Fibroblast of skin of left biceps (primary cell): ENCODE results near the gene F10.
"Not testable (repeated sequence)": the region's sequence is repeated elsewhere in the genome, so short reads cannot be mapped to it uniquely, and the experiment has no call there.

Source experiments
- DNase-seq, 2 experiments: peaks; one replicate each; pipeline ENCODE4 v3.0.0-alpha.2; 2013; ENCODE audit warnings: low read depth in 2 of 2

Gene F10

DNA sequence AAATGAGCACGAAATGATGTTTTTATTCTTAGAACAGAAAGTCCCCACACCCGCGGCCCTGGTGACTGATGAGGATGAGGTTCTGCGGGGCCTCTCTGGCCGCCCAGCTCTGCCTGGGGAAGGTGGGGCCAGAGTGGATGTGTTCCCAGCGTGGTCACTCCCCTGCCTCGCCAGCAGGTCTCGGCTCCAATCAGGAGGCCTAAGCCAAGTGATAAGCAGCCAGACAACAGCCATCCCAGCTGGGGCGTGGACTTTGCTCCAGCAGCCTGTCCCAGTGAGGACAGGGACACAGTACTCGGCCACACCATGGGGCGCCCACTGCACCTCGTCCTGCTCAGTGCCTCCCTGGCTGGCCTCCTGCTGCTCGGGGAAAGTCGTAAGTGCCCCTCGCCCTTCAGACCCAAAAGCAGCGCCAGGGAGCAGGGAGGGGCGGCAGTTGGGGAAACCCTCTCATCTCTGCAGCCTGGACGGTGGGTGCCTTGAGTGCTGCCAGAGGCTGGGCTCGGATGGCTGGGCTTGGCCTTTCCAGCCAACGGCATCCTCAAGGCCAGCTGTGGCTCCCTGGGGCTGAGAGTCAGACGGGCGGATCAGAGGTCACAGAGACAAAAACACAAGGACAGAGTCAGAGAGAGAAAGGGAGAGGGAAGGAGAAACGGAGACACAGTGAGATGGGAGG lies at the start of gene F10:
Gene F10, plus strand, starts transcription at position 250 of the 676 bp plus-strand sequence. Its CDS starts 57 bp downstream, at position 307.
- no peak for DNase-seq

GRCh38 chr13:113073942-113074341 lies 48.7 kb upstream of the F10 start:
- no peak for DNase-seq

GRCh38 chr13:113074401-113074800 lies 48.2 kb upstream of the F10 start:
- DNase-seq, result no peak

GRCh38 chr13:113074876-113075275 lies 47.7 kb upstream of the F10 start:
- DNase-seq, result no peak

DNA sequence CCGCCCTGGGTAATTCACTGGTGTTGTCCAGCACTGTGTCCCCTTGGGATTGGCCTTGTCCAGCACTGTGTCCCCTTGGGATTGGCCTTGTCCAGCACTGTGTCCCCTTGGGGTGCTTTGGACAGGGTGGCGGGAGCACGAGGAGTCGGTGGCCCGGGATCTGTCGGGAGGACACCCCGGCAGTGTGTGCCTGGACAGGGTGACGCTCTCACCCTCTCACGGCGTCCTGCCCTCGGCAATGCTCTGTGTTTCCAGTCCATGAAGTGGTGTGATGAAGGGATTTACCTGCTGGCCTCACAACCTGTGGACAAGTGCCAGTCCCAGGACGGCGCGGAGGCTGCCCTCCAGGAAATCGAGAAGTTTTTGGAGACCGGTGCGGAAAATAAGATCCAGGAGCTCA lies 46.9 kb upstream of the F10 start:
- DNase-seq, result no peak

DNA sequence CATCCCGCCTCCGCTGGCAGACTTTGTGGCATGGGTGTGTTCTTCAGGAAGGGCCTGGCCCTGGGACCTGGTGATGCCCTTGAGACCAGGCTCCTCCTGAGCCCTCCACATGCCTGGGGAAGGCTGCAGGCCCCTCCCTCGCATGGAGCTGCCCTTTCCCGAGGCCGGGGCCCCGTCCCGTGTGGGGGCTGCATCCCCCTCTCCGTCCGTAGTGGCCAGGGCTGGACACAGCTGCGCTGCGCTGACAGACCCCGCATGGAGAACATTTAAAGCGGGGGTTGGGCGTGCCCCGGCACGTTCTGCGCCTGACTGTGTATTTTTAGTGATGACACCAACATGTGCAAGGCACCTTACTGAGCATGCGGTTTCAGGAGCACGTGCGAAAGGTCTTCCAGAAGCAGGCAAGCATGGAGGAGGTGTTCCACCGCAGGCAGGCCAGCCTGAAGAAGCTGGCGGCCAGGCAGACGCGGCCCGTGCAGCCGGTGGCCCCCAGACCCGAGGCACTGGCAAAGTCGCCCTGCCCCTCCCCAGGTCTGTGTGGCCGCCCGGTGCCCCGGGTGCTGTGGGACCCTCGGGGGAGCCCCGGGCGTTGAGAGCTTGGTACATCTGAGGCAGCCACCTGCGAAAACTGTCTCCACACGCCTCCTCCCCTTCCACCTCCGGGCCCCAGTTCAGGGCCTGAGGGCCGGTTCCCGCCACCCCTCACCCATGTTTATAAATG lies 45.8 kb upstream of the F10 start:
- DNase-seq, result no peak

DNA sequence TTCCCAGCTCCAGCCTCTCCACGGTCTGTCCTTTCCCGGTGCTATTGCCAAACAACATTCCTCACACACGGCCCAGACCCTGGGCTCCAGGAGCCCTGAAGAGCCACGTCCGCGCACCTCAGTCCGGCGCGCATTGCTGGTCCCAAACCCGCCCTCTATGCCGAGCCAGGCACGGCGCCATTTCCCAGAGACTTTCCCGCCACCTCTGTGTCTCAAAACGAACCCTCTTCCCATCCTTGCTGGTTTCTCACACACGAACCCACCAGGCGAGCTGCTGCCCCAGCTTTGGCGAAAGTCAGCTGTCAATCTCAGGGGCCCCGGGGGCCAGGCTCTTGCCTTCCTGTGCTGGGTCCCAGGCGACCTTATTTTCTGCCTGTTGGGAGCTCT lies 45.0 kb upstream of the F10 start:
- no peak for DNase-seq

GRCh38 chr13:113077953-113078901 lies 44.4 kb upstream of the F10 start:
- DNase-seq, result no peak

GRCh38 chr13:113078902-113079780 lies 43.5 kb upstream of the F10 start:
- DNase-seq, result no peak

DNA sequence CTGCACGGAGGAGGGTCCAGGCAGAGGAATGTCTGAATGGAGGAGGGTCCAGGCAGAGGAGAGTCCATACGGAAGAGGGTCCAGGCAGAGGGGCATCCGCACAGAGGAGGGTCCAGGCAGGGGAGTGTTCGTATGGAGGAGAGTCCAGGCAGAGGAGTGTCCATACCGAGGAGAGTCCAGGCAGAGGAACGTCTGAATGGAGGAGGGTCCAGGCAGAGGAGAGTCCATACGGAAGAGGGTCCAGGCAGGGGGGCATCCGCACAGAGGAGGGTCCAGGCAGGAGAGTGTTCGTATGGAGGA lies 42.9 kb upstream of the F10 start:
- not testable (repeated sequence) for DNase-seq

DNA sequence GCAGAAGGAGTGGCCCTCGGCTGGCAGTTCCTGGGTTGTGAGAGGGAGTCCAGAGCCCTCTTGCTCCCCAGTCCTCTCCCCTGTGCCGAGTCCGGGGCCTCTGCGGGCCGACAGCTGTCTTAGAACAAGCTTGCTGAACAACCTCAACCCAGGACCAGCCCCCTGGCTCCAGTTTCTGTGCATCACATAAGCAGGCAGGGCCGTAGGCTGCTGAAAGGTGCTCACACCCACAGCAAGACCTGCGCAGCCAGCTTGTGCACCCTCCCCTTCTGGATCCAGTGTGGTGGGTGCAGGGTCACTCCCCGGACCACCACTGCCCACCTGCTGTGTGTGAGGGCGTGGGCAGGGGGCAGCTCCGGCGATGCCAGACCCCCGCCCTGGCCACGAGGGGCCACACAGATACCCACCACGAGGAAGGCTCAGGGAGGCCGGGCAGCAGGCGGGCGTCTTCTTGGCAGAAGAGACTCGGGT lies 42.2 kb upstream of the F10 start:
- DNase-seq, result no peak

- DNase-seq, result no peak
Measured at GRCh38 chr13:113080901-113081521, 41.6 kb upstream of the F10 start.

- DNase-seq, result no peak
Measured at GRCh38 chr13:113082198-113083021, 40.2 kb upstream of the F10 start.

GRCh38 chr13:113083022-113083373 lies 39.6 kb upstream of the F10 start:
- DNase-seq, result no peak

DNA sequence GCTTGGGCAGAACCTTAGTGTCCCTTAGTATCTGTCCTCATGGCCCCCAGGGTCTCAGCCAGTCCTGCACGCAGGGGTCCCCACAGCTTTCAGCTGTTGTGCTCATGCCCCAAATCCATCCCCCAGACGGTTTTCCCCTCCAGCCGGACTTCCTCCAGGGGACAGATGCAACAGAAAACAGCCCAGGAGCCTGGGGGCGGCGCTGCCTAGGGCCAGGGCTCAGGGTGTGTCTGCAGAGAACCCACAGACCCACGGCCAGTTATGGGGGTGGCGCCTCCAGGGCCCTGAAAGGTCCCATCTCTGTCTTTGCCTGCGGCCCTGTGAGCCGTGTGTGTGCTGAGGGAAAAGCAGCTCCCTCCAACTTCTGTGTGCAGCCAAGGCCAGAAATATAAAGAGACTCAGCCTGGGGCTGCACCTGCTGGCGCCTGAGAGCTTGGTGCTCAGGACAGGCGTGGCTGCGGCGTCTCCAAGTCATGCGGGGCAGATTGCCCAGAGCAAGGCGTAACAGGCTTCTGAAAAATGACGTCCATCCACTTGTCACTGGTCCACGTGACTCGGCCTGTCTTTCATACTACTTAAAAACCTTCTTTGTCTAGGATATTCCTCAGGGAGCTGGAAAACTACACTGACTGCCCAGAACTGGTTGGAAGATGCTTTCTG lies 39.1 kb upstream of the F10 start:
- no peak for DNase-seq

DNA sequence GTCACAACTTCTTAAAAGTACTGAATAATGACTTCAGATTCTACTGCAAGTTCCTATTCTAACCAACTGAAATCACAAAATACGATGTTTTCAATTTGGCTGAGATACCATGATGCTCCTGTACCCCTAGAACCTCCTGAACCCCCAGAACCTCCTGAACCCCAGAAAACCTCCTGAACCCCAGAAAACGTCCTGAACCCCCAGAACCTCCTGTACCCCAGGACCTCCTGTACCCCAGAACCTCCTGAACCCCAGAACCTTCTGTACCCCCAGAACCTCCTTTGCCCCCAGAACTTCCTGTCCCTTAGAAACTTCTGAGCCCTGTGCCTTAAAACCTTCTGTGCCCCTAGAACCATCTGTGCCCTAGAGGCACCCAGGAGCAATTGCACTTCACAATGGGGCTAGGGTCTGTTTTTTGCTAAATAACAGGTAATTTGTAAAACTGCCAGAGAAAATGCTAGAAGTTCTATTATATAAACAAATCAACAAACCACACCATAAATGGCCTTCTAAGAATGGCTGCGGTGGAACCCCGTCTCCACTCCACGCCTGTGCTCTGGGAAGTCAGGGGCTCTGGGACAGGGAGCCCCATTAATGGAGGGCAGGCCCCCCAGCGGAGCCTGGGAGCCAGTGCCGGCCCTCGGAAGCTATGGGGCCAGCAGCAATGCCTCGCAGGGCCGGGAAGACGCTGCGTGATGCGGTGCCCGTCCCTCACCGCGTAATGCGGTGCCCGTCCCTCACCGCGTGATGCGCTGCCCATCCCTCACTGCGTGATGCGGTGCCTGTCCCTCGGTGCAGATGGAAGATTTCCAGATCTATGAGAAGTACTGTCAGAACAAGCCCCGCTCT lies 38.3 kb upstream of the F10 start:
- DNase-seq, result no peak

DNA sequence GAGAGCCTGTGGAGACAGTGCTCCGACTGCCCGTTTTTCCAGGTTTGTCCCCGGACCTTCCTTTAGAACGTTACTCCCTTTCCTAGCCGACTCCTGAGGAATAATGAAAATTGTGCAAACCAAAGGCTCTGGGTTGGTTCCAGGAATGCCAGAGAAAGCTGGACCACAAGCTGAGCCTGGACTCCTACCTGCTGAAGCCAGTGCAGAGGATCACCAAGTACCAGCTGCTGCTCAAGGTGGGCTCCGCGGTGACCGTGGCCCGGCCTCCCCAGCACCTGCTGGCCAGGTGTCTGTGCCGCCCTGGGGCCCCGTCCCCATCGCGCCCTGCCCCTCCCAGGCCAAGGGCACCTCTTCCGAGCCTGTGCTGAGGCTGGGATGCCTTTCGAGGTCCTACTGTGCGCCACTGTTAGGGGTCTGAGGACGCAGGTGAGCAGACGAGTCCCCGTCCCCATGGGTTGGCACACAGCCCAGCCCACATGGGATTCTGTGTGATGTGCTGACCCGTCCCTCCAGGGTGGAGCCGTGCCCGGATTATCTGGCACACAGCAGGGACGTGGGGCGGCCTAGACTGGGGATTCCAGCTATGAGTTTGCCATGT lies 37.6 kb upstream of the F10 start:
- no peak for DNase-seq

- no peak for DNase-seq
Measured at GRCh38 chr13:113086031-113086750, 36.4 kb upstream of the F10 start.
